Measurements from ENCODE around the gene TMEM163. TPM values are rescaled to one million over a fixed set of nuclear protein-coding genes. Genes with fewer than 3 reads are reported as not detected.

The TMEM163 gene
- total and polyA plus RNA-seq, 2 of the 13 experiments (the other 11 are each of a cell fraction or from before 2014, with no cell fraction given) = 0.05 TPM; not detected in 1

GRCh38 chr2:134449157-134449556 is 269.6 kb downstream of the TMEM163 start:
- peaks cover 3% of the 10 kb centered on the region for H3K79me2 ChIP-seq (ENCODE audit: insufficient read depth, low read length)
- no peaks in the 10 kb centered on the region for H3K27me3 ChIP-seq (ENCODE audit: control insufficient read depth in 1 of 2, insufficient read depth in 2 of 2, low read length in 2 of 2)
- ATAC-seq (no peak), FAIRE-seq (no peak), DNase-seq (ENCODE audit: low spot score) (no peak)
- ChIA-PET CTCF (ENCODE audit: low intra/inter-chr PET ratio, low total read pairs) (interaction anchor here (3.0 kb wide), 1 partner anchor 37 kb away, joined by 34 read pairs; no protein-coding TSS in a partner anchor), POLR2A (interaction anchor here (4.3 kb wide), 1 partner anchor 37 kb away, joined by 26 read pairs; no protein-coding TSS in a partner anchor)
- WGBS (ENCODE audit: low lambda C conversion rate) = 97% methylated on average over 7 of the region's 7 CpGs
- no peak overlapping the region for H3K4me2 ChIP-seq (ENCODE audit: low read depth, low read length)
- H3K27ac ChIP-seq (ENCODE audit: extremely low read length, insufficient read depth, low read length) = no peak overlapping the region
- no peak overlapping the region for H3K9ac ChIP-seq (ENCODE audit: insufficient read depth, low read depth, low read length)
- no peak for TF ChIP-seq HES4 (CRISPR knock-in tag; IDR thresholded peaks at IDR 0.05; ENCODE audit: borderline replicate concordance)
- no peak for TF ChIP-seq WIZ (CRISPR knock-in tag; IDR thresholded peaks at IDR 0.05)
- TF ChIP-seq ZNF7 (CRISPR knock-in tag; IDR thresholded peaks at IDR 0.05) = no peak
- no peak for TF ChIP-seq GRHL1 (CRISPR knock-in tag; conservative IDR thresholded peaks at IDR 0.05)
- TF ChIP-seq, protein P1, sequence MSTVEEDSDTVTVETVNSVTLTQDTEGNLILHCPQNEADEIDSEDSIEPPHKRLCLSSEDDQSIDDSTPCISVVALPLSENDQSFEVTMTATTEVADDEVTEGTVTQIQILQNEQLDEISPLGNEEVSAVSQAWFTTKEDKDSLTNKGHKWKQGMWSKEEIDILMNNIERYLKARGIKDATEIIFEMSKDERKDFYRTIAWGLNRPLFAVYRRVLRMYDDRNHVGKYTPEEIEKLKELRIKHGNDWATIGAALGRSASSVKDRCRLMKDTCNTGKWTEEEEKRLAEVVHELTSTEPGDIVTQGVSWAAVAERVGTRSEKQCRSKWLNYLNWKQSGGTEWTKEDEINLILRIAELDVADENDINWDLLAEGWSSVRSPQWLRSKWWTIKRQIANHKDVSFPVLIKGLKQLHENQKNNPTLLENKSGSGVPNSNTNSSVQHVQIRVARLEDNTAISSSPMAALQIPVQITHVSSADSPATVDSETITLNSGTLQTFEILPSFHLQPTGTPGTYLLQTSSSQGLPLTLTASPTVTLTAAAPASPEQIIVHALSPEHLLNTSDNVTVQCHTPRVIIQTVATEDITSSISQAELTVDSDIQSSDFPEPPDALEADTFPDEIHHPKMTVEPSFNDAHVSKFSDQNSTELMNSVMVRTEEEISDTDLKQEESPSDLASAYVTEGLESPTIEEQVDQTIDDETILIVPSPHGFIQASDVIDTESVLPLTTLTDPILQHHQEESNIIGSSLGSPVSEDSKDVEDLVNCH (CRISPR knock-in tag; IDR thresholded peaks at IDR 0.05) = no peak
- TF ChIP-seq ZNF253 (CRISPR knock-in tag; IDR thresholded peaks at IDR 0.05; ENCODE audit: borderline replicate concordance) = no peak
- TF ChIP-seq ZNF251 (CRISPR knock-in tag; IDR thresholded peaks at IDR 0.05) = no peak
- TF ChIP-seq, protein P2, sequence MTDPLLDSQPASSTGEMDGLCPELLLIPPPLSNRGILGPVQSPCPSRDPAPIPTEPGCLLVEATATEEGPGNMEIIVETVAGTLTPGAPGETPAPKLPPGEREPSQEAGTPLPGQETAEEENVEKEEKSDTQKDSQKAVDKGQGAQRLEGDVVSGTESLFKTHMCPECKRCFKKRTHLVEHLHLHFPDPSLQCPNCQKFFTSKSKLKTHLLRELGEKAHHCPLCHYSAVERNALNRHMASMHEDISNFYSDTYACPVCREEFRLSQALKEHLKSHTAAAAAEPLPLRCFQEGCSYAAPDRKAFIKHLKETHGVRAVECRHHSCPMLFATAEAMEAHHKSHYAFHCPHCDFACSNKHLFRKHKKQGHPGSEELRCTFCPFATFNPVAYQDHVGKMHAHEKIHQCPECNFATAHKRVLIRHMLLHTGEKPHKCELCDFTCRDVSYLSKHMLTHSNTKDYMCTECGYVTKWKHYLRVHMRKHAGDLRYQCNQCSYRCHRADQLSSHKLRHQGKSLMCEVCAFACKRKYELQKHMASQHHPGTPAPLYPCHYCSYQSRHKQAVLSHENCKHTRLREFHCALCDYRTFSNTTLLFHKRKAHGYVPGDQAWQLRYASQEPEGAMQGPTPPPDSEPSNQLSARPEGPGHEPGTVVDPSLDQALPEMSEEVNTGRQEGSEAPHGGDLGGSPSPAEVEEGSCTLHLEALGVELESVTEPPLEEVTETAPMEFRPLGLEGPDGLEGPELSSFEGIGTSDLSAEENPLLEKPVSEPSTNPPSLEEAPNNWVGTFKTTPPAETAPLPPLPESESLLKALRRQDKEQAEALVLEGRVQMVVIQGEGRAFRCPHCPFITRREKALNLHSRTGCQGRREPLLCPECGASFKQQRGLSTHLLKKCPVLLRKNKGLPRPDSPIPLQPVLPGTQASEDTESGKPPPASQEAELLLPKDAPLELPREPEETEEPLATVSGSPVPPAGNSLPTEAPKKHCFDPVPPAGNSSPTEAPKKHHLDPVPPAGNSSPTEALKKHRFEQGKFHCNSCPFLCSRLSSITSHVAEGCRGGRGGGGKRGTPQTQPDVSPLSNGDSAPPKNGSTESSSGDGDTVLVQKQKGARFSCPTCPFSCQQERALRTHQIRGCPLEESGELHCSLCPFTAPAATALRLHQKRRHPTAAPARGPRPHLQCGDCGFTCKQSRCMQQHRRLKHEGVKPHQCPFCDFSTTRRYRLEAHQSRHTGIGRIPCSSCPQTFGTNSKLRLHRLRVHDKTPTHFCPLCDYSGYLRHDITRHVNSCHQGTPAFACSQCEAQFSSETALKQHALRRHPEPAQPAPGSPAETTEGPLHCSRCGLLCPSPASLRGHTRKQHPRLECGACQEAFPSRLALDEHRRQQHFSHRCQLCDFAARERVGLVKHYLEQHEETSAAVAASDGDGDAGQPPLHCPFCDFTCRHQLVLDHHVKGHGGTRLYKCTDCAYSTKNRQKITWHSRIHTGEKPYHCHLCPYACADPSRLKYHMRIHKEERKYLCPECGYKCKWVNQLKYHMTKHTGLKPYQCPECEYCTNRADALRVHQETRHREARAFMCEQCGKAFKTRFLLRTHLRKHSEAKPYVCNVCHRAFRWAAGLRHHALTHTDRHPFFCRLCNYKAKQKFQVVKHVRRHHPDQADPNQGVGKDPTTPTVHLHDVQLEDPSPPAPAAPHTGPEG (CRISPR knock-in tag; IDR thresholded peaks at IDR 0.05) = no peak
- no peak for TF ChIP-seq TSC22D2 (CRISPR knock-in tag; IDR thresholded peaks at IDR 0.05; ENCODE audit: borderline replicate concordance)
- intact Hi-C loops (cut with micrococcal nuclease; ENCODE audit: unreplicated experiment) = no loop called here
- no peaks in the 10 kb centered on the region for H3K9me3 ChIP-seq (ENCODE audit: low read length)
- no peak overlapping the region for H2AFZ ChIP-seq (ENCODE audit: low read length)
- in situ Hi-C loops (cut with HindIII; ENCODE audit: extremely low pct_ligation_motif_present, low pct_unique_long_range_greater_than_20kb) = no loop called here
- H3K36me3 ChIP-seq (replicated peaks in 1 of 2; ENCODE audit: control insufficient read depth in 1 of 2, insufficient read depth in 2 of 2, low read length in 2 of 2) = peaks cover 54 to 79% of the 10 kb centered on the region in 2 experiments
- peaks cover 26% of the 10 kb centered on the region for H3K4me1 ChIP-seq (ENCODE audit: insufficient read depth, low read length)
- H4K20me1 ChIP-seq (ENCODE audit: insufficient read depth, low read length) = peaks cover 3% of the 10 kb centered on the region; the same call in 1 of the 2 replicates
- BruUV-seq (replicated peaks) = no TSS peak
- no peak overlapping the region for H3K4me3 ChIP-seq (replicated peaks in 1 of 3; ENCODE audit: insufficient read depth in 1 of 3, low read depth in 2 of 3, low read length in 3 of 3)

All from HepG2 (cell line).